T-helper 17 cell (primary cell): ENCODE measurements around the gene MAP3K19. TPM values are rescaled to one million over a fixed set of nuclear protein-coding genes. Genes with fewer than 3 reads are reported as not detected.
A peak's percentile ranks its signal among the peaks of the same experiment; 100 is the strongest.

Experiments
- ATAC-seq: fragments of 150-1000 bp; cut with Tn5 transposase; 2 replicates; pipeline ENCODE4 v1.10.0; 2021; ENCODE audit warnings: mild to moderate bottlenecking, moderate library complexity
- DNase-seq, 3 donors: peaks; one replicate each; pipeline versions ENCODE4 v3.0.0 to v3.0.0-alpha.2; 2020 to 2021
- H3K9me3 ChIP-seq: one replicate; pipeline ENCODE4 v1.7.0; 2013; ENCODE audit warnings: low read length, mild to moderate bottlenecking; ENCODE audit not compliant: control insufficient read depth, poor library complexity, severe bottlenecking
- H3K27ac Mint-ChIP-seq: one replicate; pipeline ENCODE4 v1.8.0; 2022; ENCODE audit warnings: mild to moderate bottlenecking, moderate library complexity, mixed read lengths
- H3K27me3 Mint-ChIP-seq: one replicate; pipeline ENCODE4 v1.8.0; 2022; ENCODE audit warnings: mixed read lengths
- H3K36me3 Mint-ChIP-seq: one replicate; pipeline ENCODE4 v1.8.0; 2022; ENCODE audit warnings: low read depth, mixed read lengths
- H3K4me1 Mint-ChIP-seq: one replicate; pipeline ENCODE4 v1.8.0; 2022; ENCODE audit warnings: mild to moderate bottlenecking, mixed read lengths
- H3K4me3 Mint-ChIP-seq: one replicate; pipeline ENCODE4 v1.8.0; 2022; ENCODE audit warnings: mild to moderate bottlenecking, moderate library complexity, mixed read lengths
- total RNA-seq, 4 donors: library from RNA in 2 of 4; stranded (reverse) in 2 of 4; gene quantifications; one replicate each; pipeline ENCODE4 v1.2.3 and lab custom pipeline; 2022 to 2026

The MAP3K19 gene
- total RNA-seq, 2 donors from 2014 or later, result not detected

DNA sequence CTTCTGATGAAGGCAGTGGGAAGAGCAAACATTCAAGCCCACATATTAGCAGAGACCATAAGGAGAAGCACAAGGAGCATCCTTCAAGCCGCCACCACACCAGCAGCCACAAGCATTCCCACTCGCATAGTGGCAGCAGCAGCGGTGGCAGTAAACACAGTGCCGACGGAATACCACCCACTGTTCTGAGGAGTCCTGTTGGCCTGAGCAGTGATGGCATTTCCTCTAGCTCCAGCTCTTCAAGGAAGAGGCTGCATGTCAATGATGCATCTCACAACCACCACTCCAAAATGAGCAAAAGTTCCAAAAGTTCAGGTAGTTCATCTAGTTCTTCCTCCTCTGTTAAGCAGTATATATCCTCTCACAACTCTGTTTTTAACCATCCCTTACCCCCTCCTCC is 93.2 kb downstream of the MAP3K19 start:
- peaks cover 8% of the 10 kb centered on the region for H3K4me1 Mint-ChIP-seq
- no peaks in the 10 kb centered on the region for H3K9me3 ChIP-seq
- peaks cover 10% of the 10 kb centered on the region for H3K36me3 Mint-ChIP-seq
- H3K27me3 Mint-ChIP-seq, result no peaks in the 10 kb centered on the region
- DNase-seq (no peak), ATAC-seq (no peak)
- no peak overlapping the region for H3K4me3 Mint-ChIP-seq
- H3K27ac Mint-ChIP-seq, result no peak overlapping the region

DNA sequence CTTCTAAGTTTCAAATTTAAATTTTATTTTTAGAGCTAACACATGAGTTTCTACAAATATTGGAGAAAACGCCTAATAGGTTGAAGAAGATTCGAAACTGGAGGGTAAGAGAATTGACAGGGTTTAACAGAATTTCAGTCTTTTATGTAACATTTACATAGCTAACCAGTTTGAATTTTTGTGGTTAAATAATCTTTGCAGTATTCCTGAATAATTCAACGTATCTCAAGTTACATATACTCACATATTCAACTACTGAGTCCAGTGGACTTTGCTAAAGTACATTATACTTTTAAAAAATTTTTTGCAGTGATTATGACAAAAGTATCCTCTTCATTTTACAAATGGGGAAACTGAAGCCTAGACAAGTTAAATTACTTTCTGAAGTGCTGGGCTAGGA is 94.6 kb downstream of the MAP3K19 start:
- no peaks in the 10 kb centered on the region for H3K27me3 Mint-ChIP-seq
- no peaks in the 10 kb centered on the region for H3K9me3 ChIP-seq
- H3K36me3 Mint-ChIP-seq, result peaks cover 10% of the 10 kb centered on the region
- DNase-seq, result no peak
- no peak overlapping the region for H3K4me3 Mint-ChIP-seq
- no peak overlapping the region for H3K27ac Mint-ChIP-seq
- no peak for ATAC-seq
- H3K4me1 Mint-ChIP-seq, result peaks cover 11% of the 10 kb centered on the region

DNA sequence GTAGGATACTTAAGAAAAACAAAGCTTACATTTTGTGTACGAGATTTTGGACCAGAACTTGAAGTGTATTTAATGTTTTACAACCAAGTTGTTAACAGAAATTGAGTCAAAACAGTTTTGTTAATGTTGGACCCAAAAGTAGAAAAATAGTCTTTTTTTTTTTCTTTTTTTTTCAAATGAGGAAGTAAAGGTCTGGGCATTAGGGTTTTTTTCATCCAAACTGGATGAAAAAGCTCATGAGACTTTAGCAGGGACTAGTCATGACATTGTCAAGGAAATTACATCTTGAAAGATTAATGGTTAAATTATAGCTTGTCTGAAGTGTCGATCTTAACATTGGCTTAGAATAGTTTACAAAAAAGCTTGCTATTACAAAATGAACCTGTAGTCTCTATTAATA is 96.4 kb downstream of the MAP3K19 start:
- H3K27me3 Mint-ChIP-seq, result no peaks in the 10 kb centered on the region
- peaks cover 10% of the 10 kb centered on the region for H3K36me3 Mint-ChIP-seq
- no peak for DNase-seq
- no peak overlapping the region for H3K4me3 Mint-ChIP-seq
- ATAC-seq, result no peak
- H3K4me1 Mint-ChIP-seq, result peaks cover 12% of the 10 kb centered on the region
- H3K27ac Mint-ChIP-seq, result no peak overlapping the region
- H3K9me3 ChIP-seq, result no peaks in the 10 kb centered on the region

DNA sequence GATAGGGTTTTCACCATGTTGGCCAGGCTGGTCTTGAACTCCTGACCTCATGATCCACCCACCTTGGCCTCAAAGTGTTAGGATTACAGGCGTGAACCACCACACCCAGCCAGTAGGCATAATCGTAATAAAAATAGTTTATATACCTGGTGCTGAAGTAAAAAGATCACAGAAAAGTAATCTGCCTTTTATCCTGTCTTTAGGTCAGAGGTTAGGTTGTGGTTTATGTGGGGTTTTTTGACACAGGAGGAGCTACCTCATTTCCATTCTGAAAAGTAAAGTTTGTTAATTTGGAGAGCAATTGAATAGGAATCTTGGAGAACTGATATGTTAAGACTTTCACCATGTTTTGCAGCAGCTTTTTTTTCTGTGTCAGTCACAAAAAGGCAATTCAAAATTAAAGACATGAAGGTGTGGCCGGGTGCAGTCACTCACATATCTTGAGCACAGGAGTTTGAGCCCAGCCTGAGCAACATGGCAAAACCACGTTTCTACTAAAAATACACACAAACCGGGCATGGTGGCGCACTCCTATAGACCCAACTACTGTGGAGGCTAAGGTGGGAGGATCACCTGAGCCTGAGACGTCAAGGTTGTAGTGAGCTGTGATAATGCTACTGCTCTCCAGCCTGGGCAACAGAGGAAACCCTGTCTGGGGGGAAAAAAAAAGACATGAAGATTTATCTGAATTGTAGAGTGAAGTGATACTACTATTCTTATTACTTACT is 97.1 kb downstream of the MAP3K19 start:
- ATAC-seq, result peak; percentile 61
- no peaks in the 10 kb centered on the region for H3K9me3 ChIP-seq
- no peak overlapping the region for H3K4me3 Mint-ChIP-seq
- peaks cover 12% of the 10 kb centered on the region for H3K4me1 Mint-ChIP-seq
- H3K36me3 Mint-ChIP-seq, result peaks cover 10% of the 10 kb centered on the region
- H3K27ac Mint-ChIP-seq, result peak overlapping the region; percentile 54
- DNase-seq, result no peak
- no peaks in the 10 kb centered on the region for H3K27me3 Mint-ChIP-seq

DNA sequence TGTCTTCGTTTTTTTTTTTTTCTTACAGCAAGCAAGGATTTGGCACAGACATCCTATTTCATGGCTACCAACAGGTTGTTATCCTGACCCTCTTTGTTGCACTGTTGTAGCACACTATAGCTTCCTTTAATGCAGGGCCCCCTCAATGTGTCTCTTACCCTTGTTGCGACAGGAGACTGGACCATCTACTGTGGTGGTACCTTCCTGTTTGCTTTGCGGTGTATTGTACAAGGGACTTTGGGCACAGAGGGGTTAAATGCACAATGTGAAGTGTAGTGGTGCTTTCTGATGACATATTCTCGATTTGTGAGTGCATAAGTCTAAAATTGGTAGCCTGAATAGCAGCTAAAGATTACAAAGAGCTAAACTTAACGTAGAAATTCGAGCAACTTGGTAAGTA is 101.2 kb downstream of the MAP3K19 start:
- DNase-seq (no peak), ATAC-seq (no peak)
- H3K27me3 Mint-ChIP-seq, result no peaks in the 10 kb centered on the region
- no peak overlapping the region for H3K4me3 Mint-ChIP-seq
- H3K36me3 Mint-ChIP-seq, result peaks cover 2% of the 10 kb centered on the region
- peaks cover 10% of the 10 kb centered on the region for H3K4me1 Mint-ChIP-seq
- peak overlapping the region; percentile 49 for H3K27ac Mint-ChIP-seq
- H3K9me3 ChIP-seq, result no peaks in the 10 kb centered on the region

DNA sequence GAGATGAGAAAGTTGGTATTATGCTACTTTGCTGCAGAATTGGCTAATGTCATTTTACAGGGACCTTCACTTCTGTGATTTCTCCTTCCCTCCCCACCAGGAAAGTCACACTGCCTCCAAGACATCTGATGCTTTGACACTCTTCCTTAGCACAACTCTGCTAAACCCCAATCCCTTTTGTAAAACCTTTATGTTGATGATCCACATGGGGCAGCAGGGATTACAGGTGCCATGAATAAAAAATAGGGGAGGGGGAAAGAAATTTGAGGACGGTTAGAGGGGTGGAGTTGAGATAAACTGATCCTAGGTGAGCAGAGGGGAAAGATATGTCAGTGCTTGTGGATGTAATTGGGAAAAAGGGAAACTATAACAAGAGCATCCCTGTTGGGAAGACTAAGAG is 102.3 kb downstream of the MAP3K19 start:
- H3K4me3 Mint-ChIP-seq, result peak overlapping the region; percentile 7
- DNase-seq, result no peak
- no peaks in the 10 kb centered on the region for H3K9me3 ChIP-seq
- ATAC-seq, result no peak
- H3K27me3 Mint-ChIP-seq, result no peaks in the 10 kb centered on the region
- H3K4me1 Mint-ChIP-seq, result peaks cover 8% of the 10 kb centered on the region
- peaks cover 3% of the 10 kb centered on the region for H3K36me3 Mint-ChIP-seq
- peak overlapping the region; percentile 49 for H3K27ac Mint-ChIP-seq

DNA sequence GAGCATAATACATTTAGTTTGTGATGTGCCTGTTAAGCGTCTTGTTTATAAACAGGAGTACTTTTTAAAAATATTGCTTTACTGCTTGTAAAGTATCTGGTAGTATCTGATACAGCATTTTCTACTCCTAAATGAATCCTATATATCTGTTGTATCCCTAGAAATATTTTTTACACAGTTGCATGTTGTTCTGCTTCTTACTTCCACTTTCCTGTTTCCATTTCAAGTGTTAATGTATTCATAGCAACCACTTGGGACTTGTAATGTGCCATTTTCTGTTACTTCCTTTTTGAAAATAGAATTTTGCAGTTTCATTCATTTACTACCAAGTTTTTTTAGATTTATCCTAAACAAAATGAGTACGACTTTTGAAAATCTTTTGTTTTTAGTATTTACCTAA is 103.7 kb downstream of the MAP3K19 start:
- H3K9me3 ChIP-seq, result no peaks in the 10 kb centered on the region
- Mint-ChIP-seq H3K36me3 (peaks cover 2% of the 10 kb centered on the region), H3K4me1 (peaks cover 7% of the 10 kb centered on the region), H3K27ac (no peak overlapping the region), H3K4me3 (no peak overlapping the region), H3K27me3 (no peaks in the 10 kb centered on the region)
- DNase-seq (no peak), ATAC-seq (no peak)

DNA sequence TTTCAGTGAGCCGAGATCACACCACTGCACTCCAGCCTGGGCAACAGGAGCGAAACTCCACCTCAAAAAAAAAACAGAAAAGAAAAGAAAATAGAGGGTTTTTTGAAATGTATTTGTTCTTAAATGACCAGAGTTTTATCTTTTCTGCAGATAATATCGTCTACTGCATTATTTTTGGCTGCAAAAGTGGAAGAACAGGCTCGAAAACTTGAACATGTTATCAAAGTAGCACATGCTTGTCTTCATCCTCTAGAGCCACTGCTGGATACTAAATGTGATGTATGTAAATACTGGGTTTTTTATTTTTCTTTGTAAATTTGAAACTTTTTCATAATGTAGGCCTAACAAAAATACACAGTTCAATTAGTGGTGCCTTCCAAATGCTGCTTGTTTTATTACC is 110.6 kb downstream of the MAP3K19 start:
- H3K4me3 Mint-ChIP-seq, result no peak overlapping the region
- H3K36me3 Mint-ChIP-seq, result peaks cover 7% of the 10 kb centered on the region
- H3K4me1 Mint-ChIP-seq, result peaks cover 21% of the 10 kb centered on the region

DNA sequence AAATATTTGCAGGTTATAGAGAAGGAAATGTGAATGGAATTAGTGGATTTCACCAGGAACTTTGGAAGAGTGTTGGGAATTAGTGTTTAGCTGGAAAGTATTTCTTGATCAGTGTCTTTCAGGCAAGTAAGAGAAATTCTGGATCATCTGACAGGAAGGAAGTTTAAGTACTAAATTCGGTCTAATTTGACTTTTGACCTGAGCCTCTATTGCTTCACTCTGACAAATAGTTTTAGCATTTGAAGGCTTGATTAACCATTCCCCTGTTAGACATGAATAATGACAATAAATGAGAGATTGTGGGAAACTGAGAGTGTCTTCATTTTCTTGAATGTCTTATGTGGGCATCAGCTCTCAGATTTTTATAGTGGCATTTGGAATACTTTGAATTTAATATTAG is 112.6 kb downstream of the MAP3K19 start:
- Mint-ChIP-seq H3K27ac (peak overlapping the region; percentile 11), H3K36me3 (peaks cover 5% of the 10 kb centered on the region)

More for the DNA sequence above, 110.6 kb downstream of the MAP3K19 start:
- ATAC-seq (no peak), DNase-seq (no peak)
- Mint-ChIP-seq H3K27me3 (no peaks in the 10 kb centered on the region), H3K27ac (no peak overlapping the region)
- H3K9me3 ChIP-seq, result no peaks in the 10 kb centered on the region

DNA sequence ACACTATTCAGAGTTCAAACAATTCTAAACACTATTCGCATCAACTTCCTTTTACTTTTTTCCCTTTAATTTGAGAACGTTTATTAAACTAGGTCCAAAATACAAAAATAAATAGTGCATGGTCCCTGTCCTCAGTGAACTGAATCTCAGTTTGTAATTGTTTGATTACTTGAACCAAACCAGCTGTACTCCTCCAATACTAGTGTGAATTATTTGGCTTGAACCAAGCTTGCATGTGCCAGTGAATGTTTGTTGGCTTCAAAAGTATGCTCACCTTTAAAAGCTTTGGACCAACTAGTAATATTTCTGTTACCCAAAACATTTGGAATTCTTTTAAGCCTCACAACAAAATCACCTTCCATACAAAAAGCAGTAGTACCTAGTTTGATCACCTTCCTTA is 113.1 kb downstream of the MAP3K19 start:
- ATAC-seq (no peak), DNase-seq (no peak)
- H3K9me3 ChIP-seq, result no peaks in the 10 kb centered on the region
- Mint-ChIP-seq H3K4me3 (no peak overlapping the region), H3K27me3 (no peaks in the 10 kb centered on the region), H3K4me1 (peaks cover 39% of the 10 kb centered on the region), H3K36me3 (peaks cover 5% of the 10 kb centered on the region), H3K27ac (peak overlapping the region; percentile 11)

More for the DNA sequence above, 112.6 kb downstream of the MAP3K19 start:
- H3K9me3 ChIP-seq, result no peaks in the 10 kb centered on the region
- DNase-seq (no peak), ATAC-seq (no peak)
- peaks cover 38% of the 10 kb centered on the region for H3K4me1 Mint-ChIP-seq
- H3K4me3 Mint-ChIP-seq, result no peak overlapping the region
- H3K27me3 Mint-ChIP-seq, result no peaks in the 10 kb centered on the region

DNA sequence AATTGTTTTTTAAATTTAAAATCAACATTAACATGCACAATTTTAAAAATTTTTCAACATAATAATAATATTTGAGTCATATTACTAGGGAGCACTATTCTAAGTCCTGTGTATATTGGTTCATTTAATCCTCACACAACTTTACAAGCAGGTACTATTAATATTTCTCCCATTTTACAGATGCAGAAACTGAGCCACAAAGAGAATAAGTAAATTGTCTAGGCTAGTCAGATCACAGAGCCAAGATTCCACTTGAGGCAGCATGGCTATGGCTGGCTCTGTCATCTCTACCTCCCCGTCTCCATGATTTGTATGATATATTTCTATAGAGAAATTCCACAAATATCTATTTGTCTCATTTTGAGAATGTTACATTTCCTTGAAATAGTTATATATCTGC is 113.5 kb downstream of the MAP3K19 start:
- no peak for ATAC-seq
- no peaks in the 10 kb centered on the region for H3K27me3 Mint-ChIP-seq
- H3K9me3 ChIP-seq, result no peaks in the 10 kb centered on the region
- peaks cover 40% of the 10 kb centered on the region for H3K4me1 Mint-ChIP-seq
- no peak overlapping the region for H3K4me3 Mint-ChIP-seq
- H3K36me3 Mint-ChIP-seq, result peaks cover 5% of the 10 kb centered on the region
- H3K27ac Mint-ChIP-seq, result peak overlapping the region; percentile 83
- no peak for DNase-seq

DNA sequence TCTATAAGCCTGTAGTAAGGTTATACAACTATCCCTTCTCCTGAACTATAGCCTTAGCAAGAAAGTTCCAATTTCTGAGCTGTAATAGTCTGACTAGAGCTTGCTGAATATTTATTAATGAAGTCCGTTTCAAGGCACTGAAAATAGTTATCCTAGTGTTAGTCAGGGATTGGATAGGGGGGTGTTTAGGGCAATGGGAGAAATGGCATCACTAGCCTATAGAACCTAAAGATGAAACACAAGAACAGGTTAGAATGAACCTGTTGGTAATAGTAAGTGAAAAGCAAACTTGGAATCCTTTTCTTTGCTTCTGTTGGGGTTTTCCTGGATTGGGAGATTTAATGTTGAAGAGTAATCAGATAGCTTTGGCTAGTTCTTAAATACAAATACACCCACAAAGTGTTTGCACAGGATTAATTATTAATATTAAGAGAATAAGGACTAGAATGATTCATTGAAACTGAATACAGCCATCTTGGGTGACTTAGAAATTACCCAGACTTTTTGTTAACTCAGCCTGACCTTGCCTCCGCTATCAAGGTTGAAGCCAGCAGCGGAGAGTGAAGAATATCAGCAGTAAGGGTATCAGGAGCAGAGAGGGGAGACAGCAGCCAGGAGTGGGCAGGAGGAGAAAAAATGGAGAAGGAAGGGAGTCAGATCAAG is 114.3 kb downstream of the MAP3K19 start:
- Mint-ChIP-seq H3K4me1 (peaks cover 43% of the 10 kb centered on the region), H3K27ac (peak overlapping the region; percentile 83), H3K36me3 (peaks cover 5% of the 10 kb centered on the region), H3K27me3 (no peaks in the 10 kb centered on the region), H3K4me3 (peak overlapping the region; percentile 68)
- ATAC-seq, result no peak
- no peak for DNase-seq
- no peaks in the 10 kb centered on the region for H3K9me3 ChIP-seq

DNA sequence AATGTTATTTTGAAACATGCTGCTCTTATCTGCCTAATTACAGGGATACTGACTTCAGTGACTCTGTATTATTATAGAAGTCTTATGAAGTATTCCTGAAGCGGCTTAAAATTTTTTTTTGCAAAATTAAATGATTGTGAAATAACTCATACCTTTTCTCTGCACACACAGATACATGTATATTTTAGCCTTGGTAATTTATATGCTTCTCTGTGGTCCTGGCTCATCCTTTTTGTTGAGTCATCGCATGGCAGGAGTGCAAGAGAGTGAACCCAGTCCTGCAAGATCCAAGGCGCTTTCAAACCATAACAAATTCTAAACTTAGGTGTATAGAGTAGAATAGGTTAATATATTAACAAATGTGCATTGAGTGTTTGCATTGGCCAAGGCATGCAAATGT is 120.1 kb downstream of the MAP3K19 start:
- H3K27ac Mint-ChIP-seq, result no peak overlapping the region
- H3K36me3 Mint-ChIP-seq, result peaks cover 4% of the 10 kb centered on the region
- ATAC-seq, result no peak
- no peak for DNase-seq
- no peaks in the 10 kb centered on the region for H3K27me3 Mint-ChIP-seq
- H3K4me3 Mint-ChIP-seq, result no peak overlapping the region
- H3K4me1 Mint-ChIP-seq, result peaks cover 57% of the 10 kb centered on the region
- no peaks in the 10 kb centered on the region for H3K9me3 ChIP-seq
